Left ventricle myocardium superior (tissue), 1 donor: ENCODE data around the gene DICER1. TPM values are rescaled to one million over a fixed set of nuclear protein-coding genes. Genes with fewer than 3 reads are reported as not detected.

Source experiments
- ATAC-seq: fragments of 200-7000 bp; cut with Tn5 transposase; one replicate; pipeline ENCODE4 v1.9.1; 2020; ENCODE audit warnings: mild to moderate bottlenecking, moderate library complexity
- DNase-seq: peaks from one replicate; pipeline ENCODE4 v3.0.0-alpha.2; 2020
- intact Hi-C: fragments of 100-400 bp; cut with micrococcal nuclease; formaldehyde crosslinking; loops from one replicate; pipeline ENCODE4 v1.11.0; 2022
- total RNA-seq: library from RNA; stranded (reverse); fragmentation: NEBNext Ultra II Directional; extraction: Animal tissue kit (Norgen Biotek cat#: 25700); gene quantifications from one replicate; pipeline ENCODE4 v1.2.1, GENCODE V29; 2021
- donor health status: DM: no; HTN: yes; CAD: no; lungs with severe emphysema.

DICER1 gene
- total RNA-seq, 1 donor from 2014 or later = 23.2 TPM

DNA sequence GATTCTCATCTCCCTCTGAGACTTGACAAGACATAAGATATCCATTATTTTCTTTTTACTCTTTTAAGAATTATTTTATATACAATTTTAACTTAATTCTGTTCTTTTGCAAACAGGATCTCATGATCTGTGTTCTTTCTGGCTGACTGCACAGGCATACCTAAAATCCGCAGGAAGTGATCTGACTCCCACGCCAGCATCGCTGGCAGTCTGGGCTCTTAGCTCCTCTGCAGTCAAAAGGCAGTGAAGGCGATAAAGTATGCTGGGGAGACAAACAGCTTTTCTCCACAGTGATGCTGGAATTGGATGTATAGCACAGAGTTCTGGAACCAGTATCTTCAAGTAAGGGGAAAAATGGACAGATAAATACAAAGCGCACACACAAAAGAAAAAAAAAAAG, 52.4 kb downstream of the DICER1 start:
- intact Hi-C loops = no loop called here
- ATAC-seq = no peak
- no peak for DNase-seq

GRCh38 chr14:95102680-95103044, 54.7 kb downstream of the DICER1 start:
- DNase-seq (no peak), ATAC-seq (peak; percentile 33)
- intact Hi-C loops = no loop called here

DNA sequence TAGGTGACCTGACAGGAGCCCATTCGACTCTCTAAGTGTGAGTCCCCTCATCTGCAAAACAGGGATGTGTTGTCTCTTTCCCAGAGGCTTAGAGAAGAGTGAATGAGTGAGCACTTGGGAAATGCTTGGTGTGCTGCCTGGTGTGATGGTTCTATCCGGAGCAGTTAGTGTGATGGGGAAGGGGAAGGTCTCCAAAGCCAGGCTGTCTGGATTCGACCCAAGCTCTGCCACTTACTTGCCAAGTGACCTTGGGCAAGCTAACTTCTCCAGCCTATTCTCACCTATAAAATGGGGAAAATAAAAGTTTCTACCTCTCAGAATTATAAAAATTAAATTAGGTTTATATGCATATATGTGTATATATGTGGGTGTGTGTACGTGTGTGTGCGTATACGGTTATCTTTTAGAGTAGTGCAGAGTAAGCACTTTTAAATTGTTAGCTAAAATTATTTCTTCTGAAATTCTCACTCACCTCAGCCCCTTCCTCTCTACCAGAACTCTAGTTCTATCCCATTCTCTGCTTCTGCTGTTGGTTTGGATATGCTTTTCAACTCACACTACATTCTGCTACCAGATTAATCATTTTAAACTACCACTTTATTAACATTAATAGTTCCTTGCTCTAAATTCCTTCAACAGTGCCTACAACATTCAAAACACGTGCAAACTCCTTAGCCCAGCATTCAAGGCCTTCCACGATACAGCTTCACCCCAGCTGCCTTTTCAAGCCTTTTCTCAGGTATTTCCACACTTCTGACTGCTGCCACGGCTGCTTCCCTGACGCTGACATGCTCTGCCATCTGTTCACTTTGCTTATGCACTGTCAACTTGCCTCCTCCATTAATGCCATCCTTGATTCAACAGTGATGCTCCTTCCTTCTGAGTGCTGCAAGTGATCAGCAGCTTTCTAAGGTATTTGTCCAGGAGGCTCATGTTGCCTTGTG, 55.3 kb downstream of the DICER1 start:
- DNase-seq (no peak), ATAC-seq (no peak)
- intact Hi-C loops = no loop called here

GRCh38 chr14:95098984-95099599, 58.2 kb downstream of the DICER1 start:
- ATAC-seq (peak; percentile 74), DNase-seq (peak; percentile 72)
- intact Hi-C loops = loop anchor here (5.0 kb wide), 1 partner anchor 412 kb away; no protein-coding TSS in a partner anchor

GRCh38 chr14:95097385-95097784, 59.9 kb downstream of the DICER1 start:
- ATAC-seq (peak; percentile 52), DNase-seq (no peak)
- intact Hi-C loops = loop anchor here (5.0 kb wide), 1 partner anchor 410 kb away; no protein-coding TSS in a partner anchor

DNA sequence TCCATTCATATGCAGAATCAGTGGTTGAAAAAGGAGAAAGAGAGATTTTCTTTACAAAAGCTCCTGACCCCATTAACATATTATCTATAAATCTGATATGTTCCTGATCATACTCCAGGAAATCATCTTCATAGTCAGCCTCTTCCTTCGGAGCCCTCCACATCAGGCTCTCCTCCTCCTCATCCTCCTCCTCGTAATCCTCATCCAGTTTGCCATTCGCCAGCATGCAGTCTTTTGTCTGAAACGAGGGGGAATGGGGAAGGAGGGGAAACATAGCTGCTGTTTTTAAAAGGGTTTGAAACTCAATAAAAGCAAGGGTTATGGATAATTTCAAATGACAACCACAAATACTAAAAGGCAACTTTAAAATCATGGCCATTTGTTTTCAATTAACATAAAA, 60.9 kb downstream of the DICER1 start:
- intact Hi-C loops = loop anchor here (5.0 kb wide), 1 partner anchor 409 kb away; no protein-coding TSS in a partner anchor
- no peak for ATAC-seq
- no peak for DNase-seq

GRCh38 chr14:95095996-95096395, 61.3 kb downstream of the DICER1 start:
- intact Hi-C loops = loop anchor here (5.0 kb wide), 1 partner anchor 409 kb away; no protein-coding TSS in a partner anchor
- DNase-seq (no peak), ATAC-seq (peak; percentile 56)

- intact Hi-C loops = no loop called here
- DNase-seq = no peak
- ATAC-seq = no peak
These were observed 64.6 kb downstream of the DICER1 start for GRCh38 chr14:95092723-95093122.

- intact Hi-C loops = no loop called here
- DNase-seq = no peak
- no peak for ATAC-seq
These were observed 65.7 kb downstream of the DICER1 start for GRCh38 chr14:95091581-95091980.

DNA sequence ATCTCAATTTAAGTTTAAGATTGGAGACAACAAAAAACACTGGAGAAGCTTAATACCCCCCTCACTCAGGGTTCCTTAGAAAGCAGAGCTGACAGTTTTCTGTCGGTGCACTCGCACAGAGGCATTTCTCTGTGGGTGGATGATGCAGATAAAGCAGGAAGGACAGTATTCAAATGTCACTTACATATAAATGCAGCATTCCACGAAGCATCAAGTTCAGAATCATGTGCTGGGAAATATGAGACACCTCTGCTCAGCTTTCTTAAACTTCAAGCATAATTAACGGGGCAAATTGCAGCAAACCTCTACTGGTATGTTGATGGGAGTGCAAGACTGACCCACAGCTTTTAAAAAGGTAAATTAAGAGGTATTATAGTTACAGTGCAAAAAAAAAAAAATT, 68.7 kb downstream of the DICER1 start:
- ATAC-seq (no peak), DNase-seq (no peak)
- intact Hi-C loops = no loop called here

DNA sequence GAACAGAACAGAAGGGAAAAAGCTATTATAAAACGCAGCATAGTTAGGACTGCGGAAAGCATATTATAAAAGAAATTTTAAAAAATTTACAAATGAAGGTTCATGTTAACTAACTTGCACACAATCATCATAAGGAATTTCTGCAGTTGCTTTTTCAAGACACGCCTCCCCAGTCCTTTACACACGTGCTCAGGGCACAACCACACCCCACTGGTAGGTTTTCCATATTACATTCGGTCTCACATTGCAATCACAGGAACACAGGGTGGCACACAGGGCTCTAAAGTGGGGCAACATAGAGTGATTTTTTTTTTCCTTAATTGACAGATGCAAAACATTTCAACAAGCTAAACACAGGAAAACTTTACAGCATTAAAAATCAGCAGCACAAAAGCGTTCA, 69.7 kb downstream of the DICER1 start:
- ATAC-seq (no peak), DNase-seq (no peak)
- intact Hi-C loops = no loop called here

DNA sequence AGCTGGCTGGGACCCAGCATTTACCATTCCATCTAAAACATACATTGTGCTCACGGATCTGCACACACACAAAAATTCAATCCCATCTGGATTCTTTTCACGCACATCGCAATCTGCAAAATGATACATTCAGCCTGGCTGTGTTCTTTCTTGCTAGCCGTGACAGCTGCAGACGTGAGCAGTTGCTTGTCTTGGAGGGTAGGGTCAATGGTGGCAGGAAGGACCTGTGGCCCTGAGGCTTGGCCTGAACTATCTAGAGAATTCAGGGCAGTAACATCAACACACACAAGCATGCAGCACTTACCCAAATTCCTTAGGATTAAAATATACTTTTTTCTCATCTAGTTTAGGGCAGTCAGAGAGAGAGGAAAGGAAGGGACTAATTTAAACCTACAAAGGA, 72.0 kb downstream of the DICER1 start:
- DNase-seq = no peak
- intact Hi-C loops = no loop called here
- ATAC-seq = no peak

DNA sequence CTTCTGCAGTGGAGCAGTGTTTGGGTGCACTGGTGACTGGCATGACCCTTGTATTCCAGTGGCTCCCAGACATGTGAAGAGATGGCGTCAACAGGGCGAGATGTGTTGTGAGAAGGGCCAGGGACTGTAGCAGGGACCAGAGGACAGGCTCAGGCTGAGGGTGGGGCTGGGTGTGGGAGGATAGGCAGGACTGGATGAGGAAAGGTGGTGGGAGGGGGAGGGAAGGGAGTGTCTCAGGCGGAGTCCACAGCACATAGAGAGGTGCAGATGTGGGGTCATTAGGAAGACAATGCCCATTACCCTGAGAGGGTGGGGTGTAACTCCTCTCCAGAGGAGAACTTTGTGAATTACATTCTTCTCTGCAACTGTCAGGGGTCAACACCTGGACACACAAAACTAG, 78.5 kb downstream of the DICER1 start:
- no peak for ATAC-seq
- DNase-seq = no peak
- intact Hi-C loops = no loop called here

DNA sequence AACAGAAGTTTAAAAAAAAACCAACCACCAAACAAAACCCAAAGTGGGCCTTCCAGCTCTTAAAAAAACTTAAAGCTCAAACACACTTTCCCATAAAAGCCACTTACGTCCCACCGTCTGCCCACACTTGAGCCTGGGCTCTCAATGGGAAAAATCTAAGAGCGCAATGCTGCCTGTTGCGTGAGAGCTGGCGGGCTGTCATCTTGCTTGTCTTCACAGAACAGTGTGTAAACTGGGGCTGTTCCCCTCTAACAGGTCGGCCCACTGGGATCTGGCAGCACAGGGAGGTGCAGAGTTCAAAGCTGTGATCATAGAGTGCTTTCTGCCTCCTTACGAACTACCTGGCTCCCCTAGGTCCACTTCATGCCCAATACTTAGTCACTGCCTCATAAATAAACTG, 80.0 kb downstream of the DICER1 start:
- DNase-seq (no peak), ATAC-seq (no peak)
- intact Hi-C loops = no loop called here

DNA sequence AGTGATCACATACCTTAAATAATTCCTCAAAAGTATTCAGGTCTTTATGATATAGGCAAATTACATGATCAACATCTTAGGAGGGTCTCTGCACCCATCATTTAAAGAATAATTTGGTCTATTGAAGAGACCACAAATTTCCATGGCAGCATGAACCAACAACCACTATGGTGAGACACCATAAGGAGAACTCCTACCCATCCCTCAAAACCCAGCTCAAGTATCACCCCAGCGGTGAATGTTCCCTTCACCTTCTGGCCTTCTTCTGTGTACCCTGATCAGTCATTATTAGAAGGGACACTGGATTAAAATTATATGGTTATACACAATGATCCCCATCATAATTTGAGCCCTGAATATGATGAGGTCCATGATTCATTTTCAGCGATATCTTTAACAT, 81.5 kb downstream of the DICER1 start:
- intact Hi-C loops = no loop called here
- no peak for ATAC-seq

GRCh38 chr14:95073947-95074346, 83.4 kb downstream of the DICER1 start:
- no peak for ATAC-seq
- intact Hi-C loops = no loop called here
- no peak for DNase-seq

More for the DNA sequence above, 81.5 kb downstream of the DICER1 start:
- DNase-seq = no peak

DNA sequence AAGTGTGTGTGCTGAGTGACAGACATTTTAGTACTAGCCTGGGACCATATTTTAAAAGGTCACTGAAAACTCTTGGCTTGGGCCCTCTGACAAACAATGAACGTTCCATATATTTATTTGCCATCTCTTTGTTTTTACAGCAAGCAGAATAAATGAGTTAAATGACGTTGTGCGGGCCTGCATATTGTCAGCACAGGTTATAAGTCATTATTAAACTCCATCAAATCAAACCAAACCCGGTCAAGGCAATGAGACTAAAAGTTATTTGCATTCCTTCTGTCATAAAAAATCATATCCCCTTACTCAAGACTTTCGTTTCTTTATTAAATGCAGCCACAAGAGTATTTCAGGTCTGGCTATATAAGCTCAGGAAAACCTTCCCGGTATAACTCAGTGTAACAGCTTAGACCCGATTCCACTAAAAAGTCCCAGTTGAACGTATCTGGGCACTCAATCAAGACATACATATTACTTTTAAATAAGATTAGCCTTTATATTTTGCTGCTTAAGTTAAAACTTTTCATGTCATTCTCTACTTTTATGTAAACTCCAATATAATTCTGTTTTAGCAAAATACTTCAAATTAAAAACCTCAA, 84.9 kb downstream of the DICER1 start:
- DNase-seq (no peak), ATAC-seq (no peak)
- intact Hi-C loops = no loop called here

GRCh38 chr14:95071649-95072280, 85.6 kb downstream of the DICER1 start:
- intact Hi-C loops = no loop called here
- ATAC-seq = no peak

GRCh38 chr14:95070748-95071435, 86.4 kb downstream of the DICER1 start:
- no peak for ATAC-seq
- no peak for DNase-seq
- intact Hi-C loops = no loop called here

More at GRCh38 chr14:95071649-95072280, 85.6 kb downstream of the DICER1 start:
- no peak for DNase-seq
